HG03571 (cell line): ENCODE results near the gene LUZP1.

Source experiments
- ATAC-seq: cut with Tn5 transposase; IDR thresholded peaks from one replicate; pipeline ENCODE4 v1.9.1; 2021; ENCODE audit not compliant: unreplicated experiment

The LUZP1 gene

GRCh38 chr1:23088027-23088426, 80.6 kb downstream of the LUZP1 start:
- ATAC-seq = no peak

GRCh38 chr1:23085696-23086095, 83.0 kb downstream of the LUZP1 start:
- no peak for ATAC-seq

- no peak for ATAC-seq
Measured at GRCh38 chr1:23084880-23085279, 83.8 kb downstream of the LUZP1 start.

- no peak for ATAC-seq
Measured at GRCh38 chr1:23083714-23084480, 84.8 kb downstream of the LUZP1 start.

- ATAC-seq = no peak
Measured at GRCh38 chr1:23081376-23081775, 87.3 kb downstream of the LUZP1 start.

GRCh38 chr1:23080885-23081284, 87.8 kb downstream of the LUZP1 start:
- no peak for ATAC-seq

GRCh38 chr1:23079025-23079424, 89.6 kb downstream of the LUZP1 start:
- ATAC-seq = no peak

- ATAC-seq = no peak
Measured at GRCh38 chr1:23074012-23074411, 94.6 kb downstream of the LUZP1 start.

GRCh38 chr1:23069675-23070074, 99.0 kb downstream of the LUZP1 start:
- ATAC-seq = no peak

- no peak for ATAC-seq
Measured at GRCh38 chr1:23069149-23069548, 99.5 kb downstream of the LUZP1 start.

GRCh38 chr1:23066075-23066474, 102.6 kb downstream of the LUZP1 start:
- ATAC-seq = no peak

- ATAC-seq = no peak
Measured at GRCh38 chr1:23065385-23065784, 103.3 kb downstream of the LUZP1 start.

- ATAC-seq = no peak
Measured at GRCh38 chr1:23062271-23062670, 106.4 kb downstream of the LUZP1 start.

GRCh38 chr1:23057301-23057700, 111.4 kb downstream of the LUZP1 start:
- ATAC-seq = no peak

GRCh38 chr1:23051290-23051909, 117.3 kb downstream of the LUZP1 start:
- ATAC-seq = no peak

- no peak for ATAC-seq
Measured at GRCh38 chr1:23050201-23050600, 118.5 kb downstream of the LUZP1 start.

GRCh38 chr1:23044035-23044434, 124.6 kb downstream of the LUZP1 start:
- no peak for ATAC-seq

GRCh38 chr1:23040509-23040908, 128.1 kb downstream of the LUZP1 start:
- no peak for ATAC-seq

GRCh38 chr1:23039308-23039826, 129.3 kb downstream of the LUZP1 start:
- no peak for ATAC-seq

GRCh38 chr1:23037081-23037740, 131.4 kb downstream of the LUZP1 start:
- no peak for ATAC-seq

GRCh38 chr1:23035823-23036452, 132.7 kb downstream of the LUZP1 start:
- no peak for ATAC-seq
